GM13977 (cell line): Measurements from ENCODE around the gene DSE.

ENCODE experiments used
- DNase-seq: peaks from one replicate; pipeline ENCODE4 v3.0.0; 2012; ENCODE audit warnings: low spot score
- CTCF ChIP-seq: IDR thresholded peaks from 2 replicates; pipeline ENCODE4 v1.5.1; 2012; ENCODE audit warnings: mild to moderate bottlenecking, control low read depth; ENCODE audit not compliant: insufficient read depth; ENCODE audit errors: extremely low read depth, missing control alignments
- in situ Hi-C: fragments of 300-500 bp; cut with MboI; formaldehyde crosslinking; loops from one replicate; pipeline ENCODE4 v1.12.0; 2022; ENCODE audit warnings: low sequenced_read_pairs, low pct_unique_long_range_greater_than_20kb, mixed read lengths, inconsistent platforms; ENCODE audit not compliant: unreplicated experiment

Gene DSE

DNA sequence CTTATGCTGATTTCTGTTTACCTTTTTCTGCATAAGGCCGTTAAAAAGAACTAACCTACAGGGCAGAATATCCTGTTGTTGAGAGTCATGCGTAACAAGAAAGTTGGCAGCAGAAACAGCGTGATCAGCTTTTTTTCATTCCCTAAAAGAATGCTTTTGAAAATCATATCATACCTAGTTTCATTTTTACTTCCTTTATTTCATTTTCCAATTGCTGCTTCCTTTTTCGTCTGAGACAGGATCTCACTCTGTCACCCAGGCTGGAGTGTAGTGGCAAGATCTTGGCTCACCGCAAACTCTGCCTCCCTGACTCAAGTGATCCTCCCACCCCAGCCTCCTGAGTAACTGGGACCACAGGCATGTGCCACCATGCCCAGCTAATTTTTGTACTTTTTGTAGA lies 94.5 kb downstream of the DSE start:
- TF ChIP-seq CTCF = no peak
- DNase-seq = no peak
- in situ Hi-C loops = no loop called here

- in situ Hi-C loops = no loop called here
- DNase-seq = no peak
- TF ChIP-seq CTCF = no peak
Measured at GRCh38 chr6:116467096-116467495, 96.3 kb downstream of the DSE start.

- in situ Hi-C loops = no loop called here
- no peak for TF ChIP-seq CTCF
- DNase-seq = no peak
Measured at GRCh38 chr6:116467514-116467913, 96.8 kb downstream of the DSE start.

DNA sequence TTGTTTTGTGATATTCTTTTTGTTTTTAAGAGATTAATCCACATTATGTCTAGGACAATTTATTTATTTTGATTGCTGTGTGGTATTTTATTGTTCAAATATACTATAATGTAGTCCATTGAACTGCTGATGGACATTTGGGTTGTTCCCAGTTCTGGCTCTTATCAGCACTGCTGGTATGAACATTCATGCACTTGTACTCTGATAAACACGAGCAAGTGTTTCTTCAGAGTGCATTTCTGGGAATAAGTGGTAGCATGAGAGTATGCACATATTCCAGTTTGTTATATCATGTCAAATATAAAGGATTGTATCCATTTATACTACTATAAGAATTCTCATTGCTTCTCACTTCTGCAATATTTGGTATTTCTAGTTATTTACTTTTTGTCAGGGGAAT lies 97.5 kb downstream of the DSE start:
- no peak for TF ChIP-seq CTCF
- no peak for DNase-seq
- in situ Hi-C loops = no loop called here

- TF ChIP-seq CTCF = no peak
- in situ Hi-C loops = no loop called here
- no peak for DNase-seq
Measured at GRCh38 chr6:116471531-116471930, 100.8 kb downstream of the DSE start.

GRCh38 chr6:116472706-116473105 lies 102.0 kb downstream of the DSE start:
- in situ Hi-C loops = no loop called here

More at GRCh38 chr6:116472706-116473105, 102.0 kb downstream of the DSE start:
- DNase-seq = no peak
- no peak for TF ChIP-seq CTCF
